Measurements from ENCODE around the gene ELAVL3.

GRCh38 chr19:11418549-11419506, 62.0 kb downstream of the ELAVL3 start, which contains the start of gene RGL3:
- no peak for TF ChIP-seq CTCF (IDR thresholded peaks at IDR 0.05)
- no peak for TF ChIP-seq POLR2A (IDR thresholded peaks at IDR 0.05)

All from lower leg skin (tissue), 3 donors.